HG03135 (cell line): ENCODE data around the gene RPS6KA2.

ENCODE experiments used
- ATAC-seq: cut with Tn5 transposase; IDR thresholded peaks from one replicate; pipeline ENCODE4 v1.9.1; 2021; ENCODE audit warnings: mild to moderate bottlenecking, moderate library complexity; ENCODE audit not compliant: unreplicated experiment

RPS6KA2 gene

DNA sequence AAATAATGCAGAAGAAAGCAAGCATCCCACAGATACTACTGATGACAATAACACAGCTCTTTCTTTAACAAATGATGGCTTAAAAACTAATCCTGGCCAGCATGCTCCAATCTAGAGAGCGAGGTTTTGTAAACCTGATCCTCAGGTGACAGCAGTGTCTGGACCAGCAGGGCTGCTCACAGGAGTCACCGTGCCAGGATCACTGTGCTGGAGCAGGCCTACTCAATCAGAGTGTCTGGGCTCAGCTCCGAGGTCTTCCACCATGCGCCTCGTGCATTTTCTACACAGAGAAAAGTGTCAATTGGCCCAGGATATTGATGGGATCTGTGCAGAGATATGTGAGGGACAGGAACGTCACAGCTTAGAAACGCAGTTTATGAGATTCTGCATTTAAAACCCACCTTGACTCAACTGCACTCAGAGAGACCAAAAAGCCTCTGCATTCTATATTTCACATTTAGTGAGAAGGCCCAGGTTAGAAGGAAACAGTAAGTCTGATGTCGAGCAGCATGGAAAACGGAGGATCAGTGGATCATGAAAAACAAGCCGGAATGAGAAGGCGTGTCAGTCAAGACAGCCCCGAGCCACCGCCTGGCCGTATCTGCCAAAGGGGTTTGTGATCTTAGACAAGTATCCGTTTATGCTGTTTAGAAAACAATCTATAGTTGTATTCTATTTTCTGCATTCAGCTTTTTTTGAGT, 48.4 kb downstream of the RPS6KA2 start:
- no peak for ATAC-seq

- no peak for ATAC-seq
These were observed 51.8 kb downstream of the RPS6KA2 start for GRCh38 chr6:166575205-166575604.

- ATAC-seq, result no peak
These were observed 53.4 kb downstream of the RPS6KA2 start for GRCh38 chr6:166573511-166574216.

DNA sequence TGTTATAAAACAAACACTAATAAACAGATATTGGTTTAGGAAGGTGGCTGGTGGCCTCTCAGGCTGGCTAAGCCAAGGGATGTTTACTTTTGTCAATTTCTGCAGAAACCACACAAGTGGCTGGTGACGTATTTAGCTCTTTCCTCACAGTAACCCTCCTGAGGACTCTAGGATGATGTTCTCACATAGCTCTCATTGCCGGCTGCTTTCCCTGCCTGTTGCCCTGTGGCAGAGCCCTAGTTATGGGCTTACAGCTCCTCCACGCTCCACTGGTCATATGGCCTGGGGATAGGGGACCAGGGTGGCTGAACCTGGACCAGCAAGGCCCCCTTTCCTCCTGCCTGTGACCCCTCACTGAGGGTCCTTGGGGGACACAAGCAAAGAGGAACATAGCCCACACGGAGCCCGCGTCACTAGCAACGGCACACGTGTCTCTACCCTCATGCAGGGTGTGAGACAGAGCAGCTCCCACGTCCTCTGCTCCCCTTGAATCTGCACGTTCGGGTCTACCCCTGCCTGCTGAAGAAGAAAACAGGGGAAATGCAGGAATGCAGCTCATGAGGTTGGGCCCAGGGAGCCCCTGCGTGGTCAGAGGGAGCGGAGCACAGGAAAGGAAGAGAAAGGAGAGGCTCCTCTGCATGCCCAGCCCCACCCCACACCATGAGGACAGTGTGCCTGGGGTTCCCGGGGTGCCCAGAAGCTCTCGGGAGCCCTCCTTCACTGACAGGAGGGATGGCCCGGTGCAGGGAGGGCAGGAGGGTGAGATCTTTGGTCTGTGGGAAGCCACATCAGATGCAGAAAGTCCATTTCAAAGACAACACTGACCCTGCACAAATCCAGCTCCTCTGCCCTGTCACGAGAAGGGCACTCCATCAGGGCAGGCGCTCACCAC, 54.4 kb downstream of the RPS6KA2 start:
- ATAC-seq, result no peak

- ATAC-seq, result no peak
These were observed 55.9 kb downstream of the RPS6KA2 start for GRCh38 chr6:166570929-166571713.

GRCh38 chr6:166569206-166569605, 57.8 kb downstream of the RPS6KA2 start:
- no peak for ATAC-seq

GRCh38 chr6:166567813-166568212, 59.2 kb downstream of the RPS6KA2 start:
- ATAC-seq, result no peak

- ATAC-seq, result no peak
These were observed 59.9 kb downstream of the RPS6KA2 start for GRCh38 chr6:166567107-166567506.

GRCh38 chr6:166566026-166567011, 60.7 kb downstream of the RPS6KA2 start:
- no peak for ATAC-seq

- ATAC-seq, result no peak
These were observed 61.7 kb downstream of the RPS6KA2 start for GRCh38 chr6:166565084-166565967.

DNA sequence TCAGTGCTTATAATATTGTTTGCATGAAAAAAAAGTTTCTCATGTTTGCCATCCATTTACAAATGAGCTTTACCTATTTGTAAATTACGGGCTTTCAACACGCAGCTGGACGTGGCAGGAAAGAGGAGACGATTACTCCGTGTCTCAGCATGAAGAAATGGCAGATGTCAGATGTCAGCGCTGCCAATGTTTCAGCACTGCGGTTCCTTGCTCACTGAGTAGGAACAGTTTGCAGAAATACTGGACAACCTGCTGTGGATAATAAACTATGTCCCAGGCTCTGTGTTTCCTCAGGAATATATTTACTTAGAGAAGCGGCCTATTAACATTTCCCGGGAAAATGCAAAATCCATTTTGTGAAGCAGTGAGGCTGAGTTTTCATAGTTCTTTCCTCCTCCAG, 63.2 kb downstream of the RPS6KA2 start:
- ATAC-seq, result no peak

DNA sequence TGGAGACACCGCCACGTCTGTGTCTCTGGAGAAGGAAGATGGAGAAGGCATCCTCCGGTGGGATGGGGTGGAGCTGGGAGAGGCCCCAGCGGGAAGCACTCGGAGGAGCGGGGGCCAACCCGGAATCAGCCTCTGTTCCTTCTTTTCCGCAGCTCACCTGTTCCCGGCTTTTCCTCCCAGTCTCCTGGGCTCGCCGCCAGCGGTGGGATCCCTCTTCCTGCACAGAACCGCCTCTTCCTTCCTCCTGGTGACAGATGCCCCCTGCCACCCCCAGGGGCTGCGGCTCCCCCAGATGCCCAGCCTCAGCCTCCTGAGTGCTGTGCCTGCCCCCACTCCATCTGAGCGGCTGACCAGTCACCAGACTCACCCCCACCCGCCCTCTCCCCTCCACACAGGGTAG, 63.9 kb downstream of the RPS6KA2 start:
- no peak for ATAC-seq

DNA sequence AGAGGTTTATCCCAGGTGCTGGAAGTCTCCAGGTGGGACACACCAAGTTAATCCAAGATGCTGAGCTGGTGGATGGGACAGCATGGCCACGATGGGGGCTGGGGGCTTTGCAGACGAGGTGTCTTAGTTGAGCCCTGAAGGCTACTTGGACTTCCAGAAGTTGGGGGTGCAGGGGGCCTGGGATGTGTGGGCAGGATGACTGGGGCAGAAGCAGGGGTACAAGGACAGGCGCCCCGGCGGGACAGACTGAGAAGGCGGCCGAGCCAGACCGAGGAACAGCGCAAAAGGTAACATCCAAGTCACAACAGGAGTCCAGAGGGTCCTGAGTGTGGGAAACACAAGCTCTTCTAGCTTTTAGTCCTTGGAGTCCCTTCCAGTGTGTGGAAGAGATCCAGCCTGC, 64.3 kb downstream of the RPS6KA2 start:
- no peak for ATAC-seq

GRCh38 chr6:166561771-166562359, 65.2 kb downstream of the RPS6KA2 start:
- no peak for ATAC-seq

- no peak for ATAC-seq
These were observed 66.8 kb downstream of the RPS6KA2 start for GRCh38 chr6:166560222-166560621.

DNA sequence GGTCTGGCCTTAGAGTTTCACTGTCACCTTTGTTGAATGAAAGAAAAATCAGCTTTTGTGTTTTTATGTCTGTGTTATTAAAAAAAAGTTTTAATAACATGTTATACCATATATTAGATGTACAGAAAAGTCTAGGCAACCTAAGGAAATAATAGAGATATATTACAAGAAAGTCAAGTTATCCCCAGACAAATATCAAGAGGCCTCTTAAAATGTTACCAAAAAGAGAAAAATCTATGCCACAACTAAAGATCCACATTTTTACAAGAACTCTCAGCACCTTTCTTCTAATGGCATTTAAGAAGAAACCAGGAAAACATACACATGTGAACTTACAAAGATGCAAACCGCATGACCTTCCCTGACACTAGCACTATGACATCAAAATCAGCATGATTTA, 67.4 kb downstream of the RPS6KA2 start:
- ATAC-seq, result no peak

DNA sequence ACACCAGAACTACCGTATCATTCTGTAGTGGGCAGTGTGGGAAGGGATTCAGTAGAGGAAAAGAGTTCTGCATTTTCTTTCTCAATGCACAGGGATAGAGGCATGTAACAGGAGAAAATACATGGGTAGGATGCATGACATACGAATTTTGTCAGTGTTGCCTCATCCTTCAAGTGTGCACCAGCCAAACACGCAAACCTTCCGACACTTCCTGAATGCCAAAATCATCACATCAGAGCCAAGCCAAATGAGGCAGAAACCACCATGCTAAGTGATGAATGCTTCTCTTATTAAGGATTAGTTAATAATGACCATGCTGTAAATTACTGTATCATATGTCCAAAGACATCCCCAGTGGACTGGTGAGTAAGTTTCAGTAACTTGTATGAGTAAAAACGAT, 67.8 kb downstream of the RPS6KA2 start:
- ATAC-seq, result no peak
